Measurements from ENCODE around the gene SEMG2. TPM values are rescaled to one million over a fixed set of nuclear protein-coding genes. Genes with fewer than 3 reads are reported as not detected.

Gene SEMG2
- total RNA-seq, 1 donor from 2014 or later: not detected

GRCh38 chr20:45258259-45258658 lies 37.1 kb downstream of the SEMG2 start:
- Histone ChIP-seq H3K36me3 (no peaks in the 10 kb centered on the region), H3K4me3 (no peak overlapping the region), H3K27ac (no peak overlapping the region), H3K27me3 (no peaks in the 10 kb centered on the region), H3K4me1 (no peaks in the 10 kb centered on the region), H3K9me3 (no peaks in the 10 kb centered on the region)
- TF ChIP-seq, protein P1, sequence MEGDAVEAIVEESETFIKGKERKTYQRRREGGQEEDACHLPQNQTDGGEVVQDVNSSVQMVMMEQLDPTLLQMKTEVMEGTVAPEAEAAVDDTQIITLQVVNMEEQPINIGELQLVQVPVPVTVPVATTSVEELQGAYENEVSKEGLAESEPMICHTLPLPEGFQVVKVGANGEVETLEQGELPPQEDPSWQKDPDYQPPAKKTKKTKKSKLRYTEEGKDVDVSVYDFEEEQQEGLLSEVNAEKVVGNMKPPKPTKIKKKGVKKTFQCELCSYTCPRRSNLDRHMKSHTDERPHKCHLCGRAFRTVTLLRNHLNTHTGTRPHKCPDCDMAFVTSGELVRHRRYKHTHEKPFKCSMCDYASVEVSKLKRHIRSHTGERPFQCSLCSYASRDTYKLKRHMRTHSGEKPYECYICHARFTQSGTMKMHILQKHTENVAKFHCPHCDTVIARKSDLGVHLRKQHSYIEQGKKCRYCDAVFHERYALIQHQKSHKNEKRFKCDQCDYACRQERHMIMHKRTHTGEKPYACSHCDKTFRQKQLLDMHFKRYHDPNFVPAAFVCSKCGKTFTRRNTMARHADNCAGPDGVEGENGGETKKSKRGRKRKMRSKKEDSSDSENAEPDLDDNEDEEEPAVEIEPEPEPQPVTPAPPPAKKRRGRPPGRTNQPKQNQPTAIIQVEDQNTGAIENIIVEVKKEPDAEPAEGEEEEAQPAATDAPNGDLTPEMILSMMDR (IDR thresholded peaks at IDR 0.05): no peak
- DNase-seq (ENCODE audit: low spot score in 2 of 2): no peak
- intact Hi-C loops (cut with DNase I): no loop called here

DNA sequence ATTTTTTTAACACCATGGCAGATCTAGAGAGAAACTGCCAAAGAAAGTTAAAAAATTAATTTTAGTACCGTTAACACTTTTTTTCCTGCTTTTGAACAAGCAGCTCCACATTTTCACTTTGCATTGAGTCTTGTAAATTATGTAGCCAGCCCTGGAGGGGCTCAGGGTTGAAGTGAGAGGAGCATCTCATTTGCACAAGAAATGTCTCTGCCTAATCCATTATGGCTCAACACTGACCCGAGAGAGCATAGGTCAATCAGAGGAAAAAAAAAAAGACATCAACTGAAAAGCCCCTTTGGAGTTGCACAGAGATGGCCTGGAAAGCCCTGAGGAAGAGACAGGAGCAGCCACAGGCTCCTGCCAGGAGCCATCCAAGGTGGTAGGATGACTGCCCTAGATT lies 37.5 kb downstream of the SEMG2 start:
- Histone ChIP-seq H3K4me3 (no peak overlapping the region), H3K9me3 (no peaks in the 10 kb centered on the region), H3K27me3 (no peaks in the 10 kb centered on the region), H3K36me3 (no peaks in the 10 kb centered on the region), H3K4me1 (no peaks in the 10 kb centered on the region), H3K27ac (no peak overlapping the region)
- TF ChIP-seq, protein P1 (IDR thresholded peaks at IDR 0.05): no peak
- intact Hi-C loops (cut with DNase I): no loop called here
- no peak for DNase-seq (ENCODE audit: low spot score in 2 of 2)

- DNase-seq (ENCODE audit: low spot score in 2 of 2): no peak
- no peaks in the 10 kb centered on the region for H3K36me3 ChIP-seq
- H3K9me3 ChIP-seq: no peaks in the 10 kb centered on the region
- H3K4me3 ChIP-seq: no peak overlapping the region
- H3K4me1 ChIP-seq: no peaks in the 10 kb centered on the region
- H3K27ac ChIP-seq: no peak overlapping the region
- TF ChIP-seq, protein P1 (IDR thresholded peaks at IDR 0.05): no peak
- intact Hi-C loops (cut with DNase I): no loop called here
- H3K27me3 ChIP-seq: no peaks in the 10 kb centered on the region
These were observed 42.5 kb downstream of the SEMG2 start for GRCh38 chr20:45263556-45264266.

GRCh38 chr20:45266977-45267376 lies 45.8 kb downstream of the SEMG2 start:
- DNase-seq (ENCODE audit: low spot score in 2 of 2): no peak
- Histone ChIP-seq H3K9me3 (no peaks in the 10 kb centered on the region), H3K4me3 (no peak overlapping the region), H3K4me1 (no peaks in the 10 kb centered on the region), H3K27ac (no peak overlapping the region), H3K36me3 (no peaks in the 10 kb centered on the region), H3K27me3 (no peaks in the 10 kb centered on the region)
- TF ChIP-seq, protein P1 (IDR thresholded peaks at IDR 0.05): no peak
- intact Hi-C loops (cut with DNase I): no loop called here

GRCh38 chr20:45268531-45268930 lies 47.4 kb downstream of the SEMG2 start:
- intact Hi-C loops (cut with DNase I): no loop called here
- DNase-seq (ENCODE audit: low spot score in 2 of 2): no peak
- no peaks in the 10 kb centered on the region for H3K36me3 ChIP-seq

More at GRCh38 chr20:45268531-45268930, 47.4 kb downstream of the SEMG2 start:
- Histone ChIP-seq H3K27me3 (no peaks in the 10 kb centered on the region), H3K9me3 (no peaks in the 10 kb centered on the region), H3K4me3 (no peak overlapping the region), H3K27ac (no peak overlapping the region), H3K4me1 (no peaks in the 10 kb centered on the region)
- TF ChIP-seq, protein P1 (IDR thresholded peaks at IDR 0.05): no peak
